ENCODE data around the gene PLA2G4B. TPM values are rescaled to one million over a fixed set of nuclear protein-coding genes. Genes with fewer than 3 reads are reported as not detected.

Gene PLA2G4B
- total RNA-seq, 2 donors from 2014 or later, result 4.4 to 9.1 TPM

- H3K4me3 Mint-ChIP-seq, result no peak overlapping the region
- no peak for DNase-seq
- H3K9me3 Mint-ChIP-seq, result no peaks in the 10 kb centered on the region
- H3K4me1 Mint-ChIP-seq (ENCODE audit: low read depth), result peaks cover 27% of the 10 kb centered on the region
- H3K27ac Mint-ChIP-seq, result peak overlapping the region; percentile 35
- ATAC-seq (replicated peaks in 1 of 2), result no peak
- no peaks in the 10 kb centered on the region for H3K27me3 Mint-ChIP-seq (ENCODE audit: low read depth)
- peaks cover 3 to 6% of the 10 kb centered on the region in 2 donors for H3K36me3 Mint-ChIP-seq (ENCODE audit: insufficient read depth in 2 of 2)
Measured at GRCh38 chr15:41896566-41896965, 57.9 kb downstream of the PLA2G4B start.

GRCh38 chr15:41897363-41897799 lies 58.7 kb downstream of the PLA2G4B start:
- Mint-ChIP-seq H3K4me1 (ENCODE audit: low read depth) (peaks cover 25% of the 10 kb centered on the region), H3K27ac (no peak overlapping the region), H3K4me3 (no peak overlapping the region), H3K9me3 (no peaks in the 10 kb centered on the region), H3K36me3 (ENCODE audit: insufficient read depth in 2 of 2) (peaks cover 3 to 6% of the 10 kb centered on the region in 2 donors), H3K27me3 (ENCODE audit: low read depth) (no peaks in the 10 kb centered on the region)
- ATAC-seq (replicated peaks in 1 of 2), result no peak
- no peak for DNase-seq

Other genes with a start within 250 kb of the PLA2G4B start
- 10 to 100 TPM; 35.6 to 37.5 TPM for gene MGA, start 178.4 kb upstream of the PLA2G4B start, total RNA-seq
- 10 to 100 TPM; 16.0 to 17.7 TPM for gene MAPKBP1, start 64.4 kb upstream of the PLA2G4B start, total RNA-seq
- gene JMJD7, start 10.8 kb upstream of the PLA2G4B start, total RNA-seq, result 10 to 100 TPM; 15.2 to 16.0 TPM
- gene SPTBN5, start 55.2 kb downstream of the PLA2G4B start, total RNA-seq, result 1 to 10 TPM in 1 of 2 donors, under 1 TPM in 1; 0.41 to 1.7 TPM
- 10 to 100 TPM; 22.6 to 32.7 TPM for gene EHD4, start 133.7 kb downstream of the PLA2G4B start, total RNA-seq
- not detected for gene PLA2G4E, start 182.2 kb downstream of the PLA2G4B start, total RNA-seq

All from activated T-cell treated with anti-CD3 and anti-CD28 coated beads, Interleukin-2, amount 50 U/mL, for 72 hours (primary cell).